ENCODE results near the gene THOC5.
A peak's percentile ranks its signal among the peaks of the same experiment; 100 is the strongest.
"Not testable (repeated sequence)": the region's sequence is repeated elsewhere in the genome, so short reads cannot be mapped to it uniquely, and the experiment has no call there.

THOC5 gene

GRCh38 chr22:29553351-29554224 lies at the start of gene THOC5:
TSS of gene THOC5 (minus strand) at chr22:29553757. CDS start at chr22:29549147, 4,610 bp downstream.
- peak; percentile 91 for DNase-seq

GRCh38 chr22:29598684-29599020 lies 45.1 kb upstream of the THOC5 start:
- no peak for DNase-seq

- DNase-seq, result not testable (repeated sequence)
Measured at GRCh38 chr22:29597871-29598683, 44.5 kb upstream of the THOC5 start.

GRCh38 chr22:29596408-29596807 lies 42.9 kb upstream of the THOC5 start:
- no peak for DNase-seq

- DNase-seq, result not testable (repeated sequence)
Measured at GRCh38 chr22:29594447-29594846, 40.9 kb upstream of the THOC5 start.

GRCh38 chr22:29593923-29594322 lies 40.4 kb upstream of the THOC5 start:
- DNase-seq, result no peak

GRCh38 chr22:29587938-29588699 lies 34.6 kb upstream of the THOC5 start:
- no peak for DNase-seq

- DNase-seq, result not testable (repeated sequence)
Measured at GRCh38 chr22:29586193-29586705, 32.7 kb upstream of the THOC5 start.

- no peak for DNase-seq
Measured at GRCh38 chr22:29584975-29585374, 31.4 kb upstream of the THOC5 start.

- DNase-seq, result no peak
Measured at GRCh38 chr22:29581799-29582198, 28.2 kb upstream of the THOC5 start.

GRCh38 chr22:29580200-29580810 lies 26.7 kb upstream of the THOC5 start:
- DNase-seq, result no peak

GRCh38 chr22:29578462-29579200 lies 25.1 kb upstream of the THOC5 start:
- no peak for DNase-seq

GRCh38 chr22:29574762-29575450 lies 21.3 kb upstream of the THOC5 start:
- DNase-seq, result no peak

GRCh38 chr22:29570912-29571549 lies 17.5 kb upstream of the THOC5 start:
- DNase-seq, result no peak

GRCh38 chr22:29570456-29570855 lies 16.9 kb upstream of the THOC5 start:
- no peak for DNase-seq

GRCh38 chr22:29569011-29569678 lies 15.6 kb upstream of the THOC5 start:
- DNase-seq, result no peak

- no peak for DNase-seq
Measured at GRCh38 chr22:29567338-29567737, 13.8 kb upstream of the THOC5 start.

- not testable (repeated sequence) for DNase-seq
Measured at GRCh38 chr22:29566513-29566912, 13.0 kb upstream of the THOC5 start.

- no peak for DNase-seq
Measured at GRCh38 chr22:29563652-29564460, 10.3 kb upstream of the THOC5 start.

Data from CD4-positive, alpha-beta T cell treated with Interleukin-17A for 4 hours (primary cell).